Aorta (tissue), 5 donors: ENCODE results near the gene ARMC12. TPM values are rescaled to one million over a fixed set of nuclear protein-coding genes. Genes with fewer than 3 reads are reported as not detected.
A peak's percentile ranks its signal among the peaks of the same experiment; 100 is the strongest.

Experiments used
- ATAC-seq: fragments of 200-7000 bp; cut with Tn5 transposase; one replicate; pipeline ENCODE4 v1.9.1; 2022; ENCODE audit warnings: moderate library complexity; ENCODE audit not compliant: low FRiP score
- DNase-seq, 2 donors: peaks; one replicate each; pipeline ENCODE4 v3.0.0-alpha.2; 2020
- H3K27ac ChIP-seq, 2 donors: one replicate each; pipeline ENCODE4 v1.5.1; 2013; ENCODE audit warnings: low read length in 2 of 2, mild to moderate bottlenecking in 2 of 2, moderate library complexity in 2 of 2, control low read depth in 1 of 2, inconsistent platforms in 1 of 2, low read depth in 1 of 2
- H3K27me3 ChIP-seq, 2 donors: one replicate each; pipeline ENCODE4 v1.6.1; 2013; ENCODE audit warnings: control low read depth in 1 of 2, low read length in 1 of 2, mild to moderate bottlenecking in 1 of 2, moderate library complexity in 1 of 2; ENCODE audit not compliant: insufficient read depth in 2 of 2, control insufficient read depth in 1 of 2
- H3K36me3 ChIP-seq, 2 donors: one replicate each; pipeline ENCODE4 v1.6.1; 2013; ENCODE audit warnings: control low read depth in 1 of 2, low read length in 1 of 2, mild to moderate bottlenecking in 1 of 2; ENCODE audit not compliant: insufficient read depth in 2 of 2, control insufficient read depth in 1 of 2
- H3K4me1 ChIP-seq, 2 donors: one replicate each; pipeline ENCODE4 v1.6.1; 2013; ENCODE audit warnings: low read length in 2 of 2, control low read depth in 1 of 2, mild to moderate bottlenecking in 1 of 2, moderate library complexity in 1 of 2; ENCODE audit not compliant: insufficient read depth in 2 of 2, control insufficient read depth in 1 of 2
- H3K4me3 ChIP-seq, 2 donors: one replicate each; pipeline ENCODE4 v1.5.1; 2013; ENCODE audit warnings: low read length in 2 of 2, control low read depth in 1 of 2, mild to moderate bottlenecking in 1 of 2
- H3K9me3 ChIP-seq: one replicate; pipeline ENCODE4 v1.6.1; 2013; ENCODE audit warnings: mild to moderate bottlenecking, low read length; ENCODE audit not compliant: control insufficient read depth
- WGBS, 2 donors: extraction: QIAGEN DNeasy Blood & Tissue Kit; methylation state at CpG; one replicate each; pipeline ENCODE4 v1.1.7; 2013; 5-methylcytosine and 5-hydroxymethylcytosine counted together
- intact Hi-C, 2 donors: fragments of 100-400 bp; cut with DNase I; formaldehyde crosslinking; loops; one replicate each; pipeline versions ENCODE4 v1.14.2 to v1.15.0; 2022
- polyA plus RNA-seq, 2 donors: library from polyadenylated mRNA; stranded (reverse); fragments of 200-250 nt; gene quantifications; one replicate each; pipeline ENCODE4 v1.2.3, GENCODE V29; 2013
- total RNA-seq, 2 donors: library from RNA; stranded (reverse); fragmentation: NEBNext Ultra II Directional; extraction: Animal tissue kit (Norgen Biotek cat#: 25700); gene quantifications; one replicate each; pipeline ENCODE4 v1.2.1, GENCODE V29; 2021
- donor health status: healthy with polysubstance abuse.
- donor health status: Bipolar disorder and iron deficiency.
- donor health status: DM: no; HTN: no; CAD: no.
- donor health status: DM: no; HTN: no; CAD: no.
- donor health status: DM: yes; HTN: yes; CAD: no.

Gene ARMC12
- total and polyA plus RNA-seq, 4 donors = 0.25 to 6.4 (median 0.98) TPM

DNA sequence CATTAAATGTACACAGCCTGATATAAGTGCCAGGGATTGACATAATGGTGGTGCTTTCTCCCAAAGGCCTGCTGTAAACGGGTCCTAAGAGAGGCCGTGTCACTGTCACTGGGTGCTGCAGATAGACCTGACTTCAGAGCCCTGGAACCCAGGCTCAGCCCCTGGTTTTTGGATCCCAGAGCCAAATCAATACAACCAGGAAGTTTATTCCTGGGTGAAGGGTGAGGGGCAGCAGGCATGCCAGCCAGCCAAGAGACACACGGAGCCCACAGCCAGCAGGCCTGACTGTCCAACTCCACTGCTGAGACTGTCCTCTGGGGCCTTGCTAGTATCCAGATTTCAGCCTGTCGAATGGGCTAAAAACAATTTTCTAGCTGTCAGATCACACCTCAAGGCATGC, 12.8 kb upstream of the ARMC12 start:
- no peaks in the 10 kb centered on the region for H3K9me3 ChIP-seq
- H3K27me3 ChIP-seq = no peaks in the 10 kb centered on the region
- 87 to 88% methylated on average over 4 of the region's 4 CpGs for WGBS, 2 donors
- peaks cover 0 to 5% of the 10 kb centered on the region in 2 donors for H3K4me1 ChIP-seq
- H3K36me3 ChIP-seq = no peaks in the 10 kb centered on the region
- intact Hi-C loops = no loop called here
- ATAC-seq (no peak), DNase-seq (no peak)
- peak overlapping the region in 1 of 2 donors; percentile 25 for H3K27ac ChIP-seq
- H3K4me3 ChIP-seq = no peak overlapping the region

DNA sequence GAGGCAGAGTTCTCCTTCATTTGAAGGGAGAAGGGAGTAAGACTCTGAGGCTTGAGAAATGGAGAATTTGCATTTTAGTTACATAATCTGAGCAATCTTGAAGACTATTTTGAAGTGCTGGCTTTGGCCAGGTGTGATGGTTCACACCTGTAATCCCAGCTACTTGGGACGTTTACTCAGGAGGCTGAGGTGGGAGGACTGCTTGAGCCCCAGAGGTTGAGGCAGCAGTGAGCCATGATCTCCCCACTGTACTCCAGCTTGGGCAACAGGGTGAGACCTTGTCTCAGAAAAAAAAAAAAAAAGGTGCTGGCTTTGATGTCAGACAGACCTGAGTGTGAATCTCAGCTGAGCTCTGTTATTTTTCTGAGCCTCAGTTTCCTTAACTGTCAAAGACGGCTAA, 12.4 kb upstream of the ARMC12 start:
- Histone ChIP-seq H3K4me1 (peaks cover 0 to 5% of the 10 kb centered on the region in 2 donors), H3K9me3 (no peaks in the 10 kb centered on the region), H3K4me3 (no peak overlapping the region), H3K27me3 (no peaks in the 10 kb centered on the region), H3K36me3 (no peaks in the 10 kb centered on the region), H3K27ac (peak overlapping the region in 1 of 2 donors; percentile 33)
- WGBS, 2 donors = 90 to 92% methylated on average over 2 of the region's 2 CpGs
- no peak for DNase-seq
- ATAC-seq = no peak
- intact Hi-C loops = no loop called here

DNA sequence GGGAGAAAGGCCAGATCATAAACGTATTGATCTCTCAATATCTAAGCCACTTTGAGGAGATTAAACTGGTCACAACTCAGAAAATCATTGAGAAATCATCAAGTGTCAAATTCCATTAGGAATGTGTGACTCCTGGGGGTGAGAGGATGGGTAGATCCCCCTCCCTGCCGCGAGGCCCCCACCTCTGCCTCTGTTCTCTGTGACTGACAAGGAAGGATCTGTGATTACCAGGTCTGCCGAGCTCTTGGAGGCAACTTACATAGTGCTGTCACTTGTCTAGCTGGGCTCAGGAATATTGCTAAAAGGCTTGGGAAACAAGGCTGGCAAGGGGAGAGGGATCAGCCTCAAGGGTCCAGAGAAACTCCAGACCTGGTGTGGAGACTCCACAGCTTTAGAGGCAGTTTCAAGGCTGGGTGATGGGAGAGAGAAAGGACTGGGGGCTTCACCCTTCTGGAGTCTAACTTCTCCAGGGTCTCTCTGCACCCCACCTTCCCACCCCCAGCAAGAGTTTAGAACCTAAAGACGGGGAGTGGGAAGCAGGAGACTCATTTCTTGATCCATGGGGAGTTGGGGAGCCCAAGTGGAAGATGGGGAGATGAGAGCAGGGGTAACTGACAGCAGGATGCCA, 11.6 kb upstream of the ARMC12 start:
- WGBS, 2 donors = 63 to 67% methylated on average over 5 of the region's 5 CpGs
- peaks cover 0 to 5% of the 10 kb centered on the region in 2 donors for H3K4me1 ChIP-seq
- H3K9me3 ChIP-seq = no peaks in the 10 kb centered on the region
- DNase-seq (no peak), ATAC-seq (no peak)
- peak overlapping the region; percentile 85 to 98 for H3K27ac ChIP-seq
- intact Hi-C loops = loop anchor here in 1 of 2 donors (5.0 kb wide), 1 partner anchor 123 kb away; no protein-coding TSS in a partner anchor
- H3K27me3 ChIP-seq = no peaks in the 10 kb centered on the region
- no peaks in the 10 kb centered on the region for H3K36me3 ChIP-seq
- no peak overlapping the region for H3K4me3 ChIP-seq

DNA sequence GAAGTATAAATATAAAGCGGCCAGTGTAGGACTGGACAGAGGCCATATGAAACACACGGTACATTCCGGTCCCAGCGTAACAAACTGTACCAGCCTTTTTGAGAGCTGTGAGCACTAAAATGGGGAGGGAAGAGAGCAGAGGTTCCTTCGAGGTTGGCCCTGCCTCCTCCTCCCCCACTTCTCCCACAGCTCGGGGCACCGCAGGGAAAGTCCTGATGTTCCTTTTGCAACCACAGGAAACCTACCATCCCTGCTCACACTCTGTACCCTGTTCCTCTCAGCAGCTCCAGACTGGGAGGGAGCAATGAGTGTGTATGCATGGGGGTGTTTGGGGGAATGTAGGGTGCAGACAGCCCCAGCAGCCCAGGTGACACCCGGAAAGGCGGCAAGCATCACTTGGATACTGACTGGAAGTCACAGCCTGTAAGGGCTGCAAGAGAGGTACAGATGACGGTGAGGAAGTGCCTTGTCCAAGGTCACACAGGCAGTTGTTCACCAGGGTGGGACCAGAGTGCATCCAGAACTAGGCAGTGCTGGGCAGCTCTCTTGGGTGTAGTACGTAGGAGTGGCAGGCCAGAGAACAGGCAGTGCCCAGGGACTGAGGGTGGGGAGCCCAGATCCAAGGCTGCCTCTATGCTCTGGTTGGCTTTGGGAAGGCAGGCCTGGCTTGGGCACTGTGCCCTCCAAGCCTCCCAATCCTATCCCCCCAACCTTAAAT, 11.0 kb upstream of the ARMC12 start:
- peaks cover 4 to 5% of the 10 kb centered on the region in 2 donors for H3K4me1 ChIP-seq
- H3K27ac ChIP-seq = peak overlapping the region; percentile 92 to 100
- H3K36me3 ChIP-seq = no peaks in the 10 kb centered on the region
- DNase-seq (peak; percentile 62 to 85), ATAC-seq (peak; percentile 39)
- H3K27me3 ChIP-seq = no peaks in the 10 kb centered on the region
- no peak overlapping the region for H3K4me3 ChIP-seq
- 17 to 21% methylated on average over 11 of the region's 11 CpGs for WGBS, 2 donors
- no peaks in the 10 kb centered on the region for H3K9me3 ChIP-seq
- intact Hi-C loops = loop anchor here in 1 of 2 donors (5.0 kb wide), 1 partner anchor 124 kb away; no protein-coding TSS in a partner anchor

DNA sequence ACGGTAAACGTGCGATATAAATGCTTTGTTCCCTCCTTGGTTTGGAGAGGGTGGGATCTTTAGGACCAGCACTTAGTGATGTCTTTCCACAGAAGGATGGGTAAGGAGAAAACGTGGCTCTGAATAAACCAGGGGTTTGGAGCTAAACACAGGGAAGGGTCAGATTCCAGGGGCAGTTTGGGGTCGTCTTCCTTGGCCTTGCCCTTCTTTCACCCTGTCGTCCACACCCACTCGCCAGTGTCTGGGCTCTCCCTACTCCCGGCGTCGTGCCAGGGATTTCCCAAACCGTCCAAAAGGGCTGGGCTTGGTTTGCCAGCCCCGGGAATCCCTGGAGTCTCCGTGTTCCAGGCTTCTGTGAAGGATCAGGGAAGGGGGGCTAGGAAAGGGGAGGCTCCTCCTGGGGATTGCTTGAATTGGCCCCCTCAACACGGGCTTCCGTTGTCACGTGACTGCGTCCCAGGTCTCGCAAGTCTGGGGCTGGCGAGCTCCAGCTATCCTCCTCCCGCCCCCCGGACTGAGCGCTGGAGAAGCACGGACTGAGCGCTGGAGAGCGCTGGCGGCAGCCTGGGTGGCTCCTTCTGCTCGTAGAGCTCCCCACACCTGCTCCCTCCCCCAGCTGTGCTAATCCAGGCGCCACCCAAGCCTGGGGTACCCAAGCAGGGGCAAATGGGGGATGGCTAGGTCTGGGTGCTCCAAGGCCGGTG, 9.4 kb upstream of the ARMC12 start:
- H3K27ac ChIP-seq = peak overlapping the region; percentile 92 to 100
- ATAC-seq (peak; percentile 59), DNase-seq (peak; percentile 86 to 92)
- intact Hi-C loops = loop anchor here in 1 of 2 donors (5.0 kb wide), 1 partner anchor 125 kb away; no protein-coding TSS in a partner anchor
- no peaks in the 10 kb centered on the region for H3K9me3 ChIP-seq
- no peaks in the 10 kb centered on the region for H3K36me3 ChIP-seq
- peak overlapping the region in 1 of 2 donors; percentile 39 for H3K4me3 ChIP-seq
- 2 to 4% methylated on average over 27 to 29 of the region's 29 CpGs for WGBS, 2 donors
- peaks cover 5% of the 10 kb centered on the region in 2 donors for H3K4me1 ChIP-seq
- H3K27me3 ChIP-seq = no peaks in the 10 kb centered on the region

DNA sequence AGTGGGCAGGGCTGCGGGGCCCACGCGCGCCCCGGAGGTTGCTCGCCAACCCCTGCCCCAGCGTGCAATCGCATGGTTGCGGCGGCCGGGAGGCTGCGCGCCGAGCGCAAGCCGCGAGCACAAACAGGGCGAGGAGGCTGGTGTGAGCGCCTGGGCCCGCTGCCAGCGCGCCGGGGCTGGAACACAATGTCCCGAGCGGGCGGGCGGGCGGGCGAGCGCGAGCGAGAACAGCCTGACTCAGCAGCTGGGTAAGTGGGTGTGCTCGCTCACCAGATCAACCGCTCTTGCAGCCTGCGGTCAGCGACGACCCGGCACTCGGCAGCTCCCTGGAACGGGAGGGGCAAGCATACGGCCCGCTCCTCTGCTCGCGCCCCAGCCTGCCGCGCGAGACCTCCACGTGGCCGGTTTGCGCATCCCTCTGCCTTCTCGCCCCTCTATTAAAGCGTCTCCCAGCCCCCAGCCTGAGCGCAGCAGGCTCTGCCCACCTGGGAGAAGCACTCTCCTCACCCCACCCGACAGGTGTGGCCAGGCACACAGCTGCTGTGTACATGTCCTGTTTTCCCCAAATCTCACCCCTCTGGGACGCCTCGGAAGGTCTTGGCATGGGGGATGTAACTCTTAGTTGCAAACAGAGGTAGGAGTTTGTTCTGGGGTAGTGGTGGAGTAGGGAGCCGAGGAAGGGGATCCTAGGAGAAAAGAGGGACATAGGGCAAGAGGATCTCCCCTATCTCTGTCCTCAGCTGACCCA, 8.7 kb upstream of the ARMC12 start:
- 2 to 3% methylated on average over 47 to 57 of the region's 57 CpGs for WGBS, 2 donors
- Histone ChIP-seq H3K4me3 (peak overlapping the region in 1 of 2 donors; percentile 39), H3K27ac (peak overlapping the region; percentile 93 to 100), H3K36me3 (no peaks in the 10 kb centered on the region), H3K4me1 (peaks cover 5 to 7% of the 10 kb centered on the region in 2 donors), H3K9me3 (no peaks in the 10 kb centered on the region), H3K27me3 (no peaks in the 10 kb centered on the region)
- intact Hi-C loops = loop anchor here (2.0 to 5.0 kb wide), 2 partner anchors 41 to 126 kb away; no protein-coding TSS in a partner anchor
- peak; percentile 84 for ATAC-seq
- DNase-seq = peak; percentile 96 to 97

DNA sequence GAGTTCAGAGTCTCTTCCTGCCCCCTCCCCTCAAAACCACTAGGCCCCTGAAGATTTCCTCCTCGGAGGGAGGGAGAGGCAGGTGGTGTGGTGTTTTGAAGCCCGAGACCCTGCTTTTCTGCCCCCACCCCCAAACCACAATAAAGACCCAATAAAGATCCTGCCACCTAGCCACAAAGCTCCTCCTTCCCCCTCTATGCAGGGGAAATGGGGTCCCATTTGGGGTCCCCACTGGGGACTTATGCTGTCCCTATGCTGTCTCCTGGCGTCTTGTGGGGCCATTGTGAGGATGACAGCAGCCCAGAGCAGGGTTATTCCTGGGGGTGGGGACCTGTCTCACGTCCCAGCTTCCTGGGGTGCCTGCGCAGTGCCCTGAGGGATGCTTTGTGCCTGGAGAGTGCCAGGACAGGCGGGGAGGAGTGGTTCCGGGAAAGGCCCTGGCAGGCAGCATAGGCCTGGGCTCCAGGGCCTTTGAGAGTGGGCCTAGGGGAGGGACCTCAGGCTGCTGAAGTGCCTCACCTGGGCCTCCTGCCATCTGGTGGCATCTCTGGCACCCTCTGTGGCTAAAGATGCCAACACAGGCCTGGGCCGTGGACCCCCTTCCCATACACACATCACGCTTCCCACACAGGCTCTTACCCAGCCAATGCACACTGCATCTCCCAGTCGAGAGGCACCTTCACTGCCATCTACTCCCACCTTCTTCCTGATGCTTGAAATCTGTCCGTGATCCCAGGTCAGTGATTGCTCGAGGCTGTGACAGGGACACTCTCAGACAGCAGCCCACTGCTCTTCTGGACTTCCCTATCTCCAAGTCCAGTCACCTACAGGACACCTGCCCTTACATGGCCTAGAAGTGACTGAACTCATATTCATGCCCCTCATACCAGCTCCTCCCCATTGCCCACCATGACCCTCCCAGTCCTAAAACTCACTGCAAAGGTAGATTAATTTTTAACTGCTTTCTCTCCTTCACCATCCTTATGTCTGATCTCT, 7.9 kb upstream of the ARMC12 start:
- peaks cover 5 to 7% of the 10 kb centered on the region in 2 donors for H3K4me1 ChIP-seq

More for the DNA sequence above, 7.9 kb upstream of the ARMC12 start:
- DNase-seq (no peak), ATAC-seq (no peak)
- Histone ChIP-seq H3K4me3 (no peak overlapping the region), H3K9me3 (no peaks in the 10 kb centered on the region), H3K27me3 (no peaks in the 10 kb centered on the region), H3K27ac (peak overlapping the region; percentile 93 to 95), H3K36me3 (no peaks in the 10 kb centered on the region)
- WGBS, 2 donors = 64% methylated on average over 12 of the region's 12 CpGs
- intact Hi-C loops = loop anchor here (2.0 to 5.0 kb wide), 2 partner anchors 42 to 127 kb away; no protein-coding TSS in a partner anchor
